ENCODE measurements around the gene CRYBA2.

The CRYBA2 gene

DNA sequence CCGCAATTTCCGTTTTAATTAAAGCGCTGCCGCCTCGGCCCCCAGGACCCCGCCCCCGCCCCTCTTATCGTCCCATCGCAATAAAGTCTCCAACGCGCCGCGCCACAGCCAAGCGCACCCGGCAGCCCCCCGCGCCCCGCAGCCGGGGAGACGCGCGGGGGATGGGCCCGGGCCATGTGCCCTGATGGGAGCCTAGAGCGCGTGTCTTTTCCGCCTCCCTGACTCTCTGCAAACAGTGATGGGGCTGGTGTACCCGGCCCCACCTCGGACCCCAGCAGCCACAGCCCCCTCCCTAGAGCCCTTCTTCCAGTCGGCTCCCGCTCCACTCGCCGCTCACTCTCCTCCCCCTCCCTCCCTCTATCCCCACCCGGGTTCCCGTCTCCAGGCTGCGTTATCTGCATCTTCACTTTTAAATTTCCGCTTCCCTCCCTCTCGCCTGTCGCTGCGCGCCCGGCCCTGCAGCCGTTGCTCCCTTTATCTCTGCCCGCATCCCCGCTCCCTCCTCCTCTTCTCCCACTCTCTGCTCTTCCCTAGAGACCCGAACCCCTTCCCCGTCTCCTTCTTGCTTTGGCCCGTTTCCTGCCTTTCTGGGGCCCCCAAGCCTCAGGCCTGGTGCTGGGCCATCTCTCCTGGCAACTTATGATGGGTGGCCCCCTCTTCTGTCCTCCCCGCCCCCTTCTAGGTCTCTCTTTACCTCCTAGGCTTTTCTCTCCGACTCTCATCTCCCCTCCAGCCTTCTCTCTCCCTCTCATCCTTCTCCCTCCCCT, 7.7 kb downstream of the CRYBA2 start:
- peaks cover 4% of the 10 kb centered on the region for H3K4me1 ChIP-seq (ENCODE audit: control insufficient read depth, insufficient read depth, low read length)
- no peaks in the 10 kb centered on the region for H3K36me3 ChIP-seq (ENCODE audit: control insufficient read depth, insufficient read depth, low read length, severe bottlenecking)
- no peaks in the 10 kb centered on the region for H3K9me3 ChIP-seq (ENCODE audit: control insufficient read depth, low read length)
- DNase-seq (ENCODE audit: low read depth), result no peak
- H3K4me3 ChIP-seq (ENCODE audit: low read length), result no peak overlapping the region
- peaks cover 77% of the 10 kb centered on the region for H3K27me3 ChIP-seq (replicated peaks; ENCODE audit: control insufficient read depth, insufficient read depth, low read length)
- no peak overlapping the region for H3K9ac ChIP-seq (ENCODE audit: low read length)

DNA sequence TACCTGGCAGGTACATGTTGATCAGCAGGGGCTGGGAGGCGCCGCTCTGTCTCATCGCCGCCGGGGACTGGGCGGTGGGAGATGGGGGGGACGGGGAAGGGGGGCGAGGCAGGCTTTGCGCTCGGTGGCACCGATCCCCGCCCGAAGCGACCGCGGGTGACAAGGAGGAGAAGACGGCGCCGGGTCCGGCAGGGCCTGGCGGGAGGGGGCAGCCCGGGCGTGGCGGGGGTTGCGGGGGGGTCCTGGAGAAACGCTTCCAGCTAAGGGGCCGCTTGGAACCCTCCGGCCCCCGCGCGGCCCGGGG, 8.2 kb downstream of the CRYBA2 start, which contains the start of gene FEV:
TSS of gene FEV (minus strand) at position 164 of the 304 bp plus-strand sequence. CDS start at position 55, 109 bp downstream.
- Histone ChIP-seq H3K9me3 (ENCODE audit: control insufficient read depth, low read length) (no peaks in the 10 kb centered on the region), H3K4me3 (ENCODE audit: low read length) (no peak within 1 kb of the TSS), H3K36me3 (ENCODE audit: control insufficient read depth, insufficient read depth, low read length, severe bottlenecking) (no peaks in the 10 kb centered on the region), H3K9ac (ENCODE audit: low read length) (no peak within 1 kb of the TSS), H3K4me1 (ENCODE audit: control insufficient read depth, insufficient read depth, low read length) (peaks cover 4% of the 10 kb centered on the region), H3K27me3 (replicated peaks; ENCODE audit: control insufficient read depth, insufficient read depth, low read length) (peaks cover 72% of the 10 kb centered on the region)
- no peak for DNase-seq (ENCODE audit: low read depth)

DNA sequence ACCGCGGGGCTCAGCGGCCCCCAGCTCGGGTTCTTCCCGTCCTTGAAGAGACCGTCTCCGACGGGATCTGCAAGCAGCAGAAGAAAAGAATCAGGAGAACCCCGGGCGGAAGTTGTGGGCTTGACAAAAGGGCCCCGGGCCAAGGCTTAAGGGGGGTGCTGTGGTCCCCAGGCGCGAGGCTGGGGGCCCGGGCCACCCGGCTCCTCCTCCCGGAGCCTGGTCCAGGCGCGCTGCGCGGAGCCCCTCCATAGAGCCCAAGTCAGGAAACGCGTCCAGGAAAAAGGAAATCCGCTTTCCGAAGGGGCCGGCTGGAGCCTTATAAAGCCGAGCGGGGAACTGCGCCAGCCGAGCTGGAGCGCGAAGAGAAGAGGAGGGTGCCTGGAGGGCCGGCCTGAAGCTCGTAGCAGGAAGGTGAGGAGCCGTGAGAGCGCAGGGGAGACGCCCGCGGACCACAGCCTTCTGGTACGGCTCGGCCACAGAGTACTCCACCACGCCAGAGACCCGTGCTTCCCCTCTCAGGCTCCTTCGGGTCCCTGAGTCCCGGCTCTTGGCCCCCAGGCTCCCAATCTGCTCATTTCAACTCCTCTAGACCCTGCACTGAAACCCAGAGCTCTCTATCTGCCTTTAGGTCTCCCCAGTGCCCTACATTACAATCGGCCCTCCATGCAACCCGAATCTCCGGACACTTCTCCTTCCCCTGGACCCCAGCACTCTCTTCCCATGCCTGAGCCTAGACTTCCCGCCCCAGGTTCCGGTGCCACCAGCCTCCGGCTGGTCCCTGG, 8.8 kb downstream of the CRYBA2 start:
- DNase-seq (ENCODE audit: low read depth), result no peak
- peaks cover 67% of the 10 kb centered on the region for H3K27me3 ChIP-seq (replicated peaks; ENCODE audit: control insufficient read depth, insufficient read depth, low read length)
- H3K9me3 ChIP-seq (ENCODE audit: control insufficient read depth, low read length), result no peaks in the 10 kb centered on the region
- H3K4me3 ChIP-seq (ENCODE audit: low read length), result no peak overlapping the region
- no peak overlapping the region for H3K9ac ChIP-seq (ENCODE audit: low read length)
- no peaks in the 10 kb centered on the region for H3K36me3 ChIP-seq (ENCODE audit: control insufficient read depth, insufficient read depth, low read length, severe bottlenecking)
- H3K4me1 ChIP-seq (ENCODE audit: control insufficient read depth, insufficient read depth, low read length), result peaks cover 4% of the 10 kb centered on the region

DNA sequence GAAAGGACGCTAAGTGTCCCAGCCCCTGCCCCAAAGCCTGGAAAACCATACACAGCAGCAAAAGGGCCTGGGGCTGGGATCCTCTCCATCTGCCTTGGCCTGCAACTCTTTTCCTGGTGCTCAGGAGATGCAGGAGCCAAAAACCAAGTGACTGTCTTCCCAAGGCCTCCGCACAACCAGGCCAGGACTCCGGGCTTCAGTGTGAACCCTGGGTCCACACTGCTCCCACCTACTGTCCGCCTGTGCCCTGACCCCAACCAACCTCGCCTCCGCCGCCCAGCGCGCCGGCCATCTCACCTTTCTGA, 9.3 kb downstream of the CRYBA2 start:
- Histone ChIP-seq H3K9ac (ENCODE audit: low read length) (no peak overlapping the region), H3K36me3 (ENCODE audit: control insufficient read depth, insufficient read depth, low read length, severe bottlenecking) (no peaks in the 10 kb centered on the region), H3K4me1 (ENCODE audit: control insufficient read depth, insufficient read depth, low read length) (peaks cover 4% of the 10 kb centered on the region), H3K27me3 (replicated peaks; ENCODE audit: control insufficient read depth, insufficient read depth, low read length) (peaks cover 63% of the 10 kb centered on the region), H3K4me3 (ENCODE audit: low read length) (no peak overlapping the region), H3K9me3 (ENCODE audit: control insufficient read depth, low read length) (no peaks in the 10 kb centered on the region)
- DNase-seq (ENCODE audit: low read depth), result no peak

DNA sequence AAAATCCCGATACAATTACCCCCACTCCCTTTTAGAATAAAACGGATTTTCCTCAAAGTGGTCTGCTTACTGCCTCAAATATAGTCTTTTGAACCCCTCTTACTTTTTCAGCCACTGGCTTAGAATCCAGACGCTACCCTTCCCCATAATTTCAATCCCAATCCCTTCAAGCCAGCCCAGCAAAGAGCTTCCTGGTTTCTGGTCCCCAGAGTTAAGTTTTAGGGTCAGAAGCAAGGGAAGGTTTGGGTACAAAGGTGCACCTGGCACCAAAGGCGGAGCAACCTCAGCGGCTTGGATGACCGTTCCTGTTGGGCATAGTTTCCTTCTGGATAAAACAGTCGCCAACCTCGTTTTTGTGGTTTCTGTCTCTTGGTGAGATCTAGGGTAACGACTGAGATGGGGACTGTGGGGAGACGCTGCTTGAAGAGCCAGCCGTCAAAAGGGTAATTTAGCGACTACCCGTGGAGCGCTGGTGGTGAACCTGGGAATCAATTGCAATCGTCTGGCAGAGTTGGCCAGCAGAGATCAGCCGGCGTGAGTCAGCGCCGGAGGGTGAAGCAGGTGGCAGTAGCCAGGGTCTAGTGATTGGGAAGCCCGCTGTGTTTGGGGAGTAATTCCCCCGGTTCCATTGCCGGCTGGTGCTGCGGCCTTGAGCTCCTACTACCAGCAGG, 9.8 kb downstream of the CRYBA2 start:
- Histone ChIP-seq H3K9me3 (ENCODE audit: control insufficient read depth, low read length) (no peaks in the 10 kb centered on the region), H3K36me3 (ENCODE audit: control insufficient read depth, insufficient read depth, low read length, severe bottlenecking) (no peaks in the 10 kb centered on the region), H3K9ac (ENCODE audit: low read length) (no peak overlapping the region), H3K27me3 (replicated peaks; ENCODE audit: control insufficient read depth, insufficient read depth, low read length) (peaks cover 63% of the 10 kb centered on the region), H3K4me1 (ENCODE audit: control insufficient read depth, insufficient read depth, low read length) (peaks cover 4% of the 10 kb centered on the region), H3K4me3 (ENCODE audit: low read length) (no peak overlapping the region)
- no peak for DNase-seq (ENCODE audit: low read depth)

DNA sequence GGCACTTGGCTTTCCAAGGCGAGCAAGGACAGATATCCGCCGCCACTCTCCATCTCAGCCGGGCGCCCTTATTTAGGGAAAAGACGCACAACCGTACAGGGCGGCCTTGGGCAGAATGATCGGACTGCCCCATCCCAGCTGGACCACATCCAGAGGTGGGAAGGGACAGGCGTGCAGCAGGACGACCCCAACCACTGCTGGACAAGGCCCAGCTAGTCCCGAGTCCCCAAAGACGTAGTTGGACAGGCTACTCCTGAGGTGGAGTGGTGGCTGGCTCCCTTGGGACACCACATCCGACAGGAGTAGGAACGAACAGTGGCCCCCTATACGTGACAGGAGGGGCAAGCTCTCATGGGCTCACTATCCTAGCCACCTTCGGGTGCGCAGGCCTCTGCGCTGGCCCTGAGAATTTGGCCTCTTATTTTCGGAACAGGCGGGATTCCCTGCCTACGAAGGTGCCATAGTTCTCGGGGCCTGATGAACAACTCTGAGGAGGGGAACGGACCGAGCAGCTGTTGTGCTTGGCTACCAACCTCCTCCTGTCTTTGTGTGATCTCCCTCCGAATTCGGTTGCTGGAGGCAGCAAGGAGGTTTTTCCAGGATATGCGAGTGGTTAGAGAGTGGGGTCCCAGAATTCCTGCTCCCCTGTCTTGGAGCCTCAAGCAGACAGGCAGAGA, 10.5 kb downstream of the CRYBA2 start:
- Histone ChIP-seq H3K27me3 (replicated peaks; ENCODE audit: control insufficient read depth, insufficient read depth, low read length) (peaks cover 62% of the 10 kb centered on the region), H3K9me3 (ENCODE audit: control insufficient read depth, low read length) (no peaks in the 10 kb centered on the region), H3K36me3 (ENCODE audit: control insufficient read depth, insufficient read depth, low read length, severe bottlenecking) (no peaks in the 10 kb centered on the region), H3K9ac (ENCODE audit: low read length) (no peak overlapping the region), H3K4me3 (ENCODE audit: low read length) (no peak overlapping the region), H3K4me1 (ENCODE audit: control insufficient read depth, insufficient read depth, low read length) (peaks cover 4% of the 10 kb centered on the region)
- DNase-seq (ENCODE audit: low read depth), result no peak

DNA sequence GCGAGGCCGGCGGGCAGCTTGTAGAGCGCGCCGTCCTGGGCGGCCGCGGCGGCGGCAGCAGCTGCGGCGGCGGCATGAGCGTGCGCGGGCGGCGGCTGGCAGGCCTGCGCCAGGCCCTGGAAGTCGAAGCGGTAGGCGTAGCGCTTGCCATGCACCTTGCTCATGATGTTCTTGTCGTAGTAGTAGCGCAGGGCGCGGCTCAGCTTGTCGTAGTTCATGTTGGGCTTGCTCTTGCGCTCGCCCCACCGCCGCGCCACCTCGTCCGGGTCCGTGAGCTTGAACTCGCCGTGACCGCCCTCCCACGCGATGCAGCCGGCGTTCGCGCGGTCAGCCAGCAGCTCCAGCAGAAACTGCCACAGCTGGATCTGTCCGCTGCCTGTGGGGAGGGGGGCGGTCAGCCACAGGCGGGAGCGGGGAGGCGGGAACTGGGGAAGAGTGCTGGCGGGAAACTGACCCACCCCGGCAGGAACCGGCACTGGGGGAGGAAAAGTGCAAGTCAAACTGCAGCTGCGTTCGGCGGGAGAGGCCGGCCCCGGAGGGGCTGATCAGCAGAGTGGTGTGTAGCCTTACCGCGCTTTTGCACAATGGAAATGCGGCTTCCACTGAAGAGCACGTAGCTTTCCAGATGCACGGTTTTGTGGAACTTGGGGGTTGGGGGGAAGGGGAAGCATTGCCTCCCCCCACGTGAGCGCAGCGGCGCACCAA, 11.2 kb downstream of the CRYBA2 start:
- Histone ChIP-seq H3K27me3 (replicated peaks; ENCODE audit: control insufficient read depth, insufficient read depth, low read length) (peaks cover 62% of the 10 kb centered on the region), H3K9ac (ENCODE audit: low read length) (no peak overlapping the region), H3K9me3 (ENCODE audit: control insufficient read depth, low read length) (no peaks in the 10 kb centered on the region), H3K4me1 (ENCODE audit: control insufficient read depth, insufficient read depth, low read length) (peaks cover 4% of the 10 kb centered on the region), H3K4me3 (ENCODE audit: low read length) (no peak overlapping the region), H3K36me3 (ENCODE audit: control insufficient read depth, insufficient read depth, low read length, severe bottlenecking) (no peaks in the 10 kb centered on the region)
- DNase-seq (ENCODE audit: low read depth), result peak; percentile 52

DNA sequence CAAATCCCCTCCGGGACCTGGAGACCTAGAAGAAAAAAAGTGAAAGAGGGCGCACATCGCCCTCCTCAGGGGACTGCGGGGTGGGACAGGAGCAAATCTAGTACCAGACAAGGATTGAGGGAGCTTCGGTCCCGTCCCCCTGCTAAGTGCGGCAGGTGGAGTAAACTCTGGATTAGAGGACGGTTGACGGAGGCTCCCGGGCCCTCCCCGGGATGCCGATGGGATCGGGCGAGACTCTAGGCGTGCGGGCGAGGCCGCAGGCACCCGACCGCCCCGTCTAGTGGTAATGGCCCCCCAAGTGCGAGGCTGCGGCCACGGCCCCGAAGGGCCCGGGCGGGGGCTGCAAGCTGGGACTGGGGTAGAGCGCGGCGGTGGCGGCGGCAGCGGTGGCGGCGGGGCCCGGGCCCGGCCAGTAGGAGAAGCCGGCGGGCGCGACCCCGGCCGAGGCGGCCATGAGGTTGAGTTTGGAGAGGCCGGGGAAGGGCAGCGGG, 11.8 kb downstream of the CRYBA2 start:
- H3K4me3 ChIP-seq (ENCODE audit: low read length), result no peak overlapping the region
- peaks cover 61% of the 10 kb centered on the region for H3K27me3 ChIP-seq (replicated peaks; ENCODE audit: control insufficient read depth, insufficient read depth, low read length)
- H3K9me3 ChIP-seq (ENCODE audit: control insufficient read depth, low read length), result no peaks in the 10 kb centered on the region
- peaks cover 4% of the 10 kb centered on the region for H3K4me1 ChIP-seq (ENCODE audit: control insufficient read depth, insufficient read depth, low read length)
- no peaks in the 10 kb centered on the region for H3K36me3 ChIP-seq (ENCODE audit: control insufficient read depth, insufficient read depth, low read length, severe bottlenecking)
- no peak overlapping the region for H3K9ac ChIP-seq (ENCODE audit: low read length)
- no peak for DNase-seq (ENCODE audit: low read depth)

DNA sequence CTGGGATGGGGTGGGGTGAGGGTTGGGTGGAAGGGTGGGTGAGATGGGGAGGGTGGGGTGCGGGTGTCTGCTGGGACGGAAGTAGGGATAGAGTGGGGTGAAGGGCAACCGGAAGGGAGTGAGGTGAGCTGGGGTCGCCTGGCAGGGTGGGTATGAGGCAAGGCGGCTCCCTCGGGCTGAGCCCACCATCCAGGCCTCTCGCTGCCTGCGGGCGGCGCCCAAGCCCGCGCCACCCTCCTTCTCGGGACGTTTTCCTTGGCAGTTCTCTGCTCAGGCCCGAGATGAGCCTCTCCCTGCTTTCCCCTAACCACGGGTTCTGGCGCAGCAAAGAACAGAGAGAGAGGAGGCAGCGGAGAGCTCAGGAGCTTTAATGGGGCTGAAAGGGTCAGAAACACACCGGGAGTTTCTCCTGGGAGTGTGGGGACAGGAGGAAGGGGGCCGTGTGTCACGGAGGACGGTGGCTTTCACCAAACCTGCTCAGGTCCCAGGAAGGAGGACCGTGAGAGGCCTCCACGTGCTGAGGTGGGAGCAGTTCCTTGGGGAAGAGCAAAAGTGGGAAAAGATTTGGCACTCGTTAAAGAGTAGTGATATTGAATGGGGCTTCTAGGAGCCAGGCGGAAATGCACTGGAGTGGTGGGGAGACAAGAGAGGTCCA, 12.4 kb downstream of the CRYBA2 start:
- peaks cover 4% of the 10 kb centered on the region for H3K4me1 ChIP-seq (ENCODE audit: control insufficient read depth, insufficient read depth, low read length)
- no peak overlapping the region for H3K9ac ChIP-seq (ENCODE audit: low read length)
- H3K27me3 ChIP-seq (replicated peaks; ENCODE audit: control insufficient read depth, insufficient read depth, low read length), result peaks cover 61% of the 10 kb centered on the region
- no peak for DNase-seq (ENCODE audit: low read depth)
- H3K4me3 ChIP-seq (ENCODE audit: low read length), result no peak overlapping the region
- no peaks in the 10 kb centered on the region for H3K36me3 ChIP-seq (ENCODE audit: control insufficient read depth, insufficient read depth, low read length, severe bottlenecking)
- no peaks in the 10 kb centered on the region for H3K9me3 ChIP-seq (ENCODE audit: control insufficient read depth, low read length)
